ENCODE results near the gene FILIP1. TPM values are rescaled to one million over a fixed set of nuclear protein-coding genes. Genes with fewer than 3 reads are reported as not detected.

Gene FILIP1
- total and polyA plus RNA-seq, 10 of the 15 experiments (the other 5 are each of a cell fraction or from before 2014, with no cell fraction given), result 0.23 to 2.0 (median 0.44) TPM

DNA sequence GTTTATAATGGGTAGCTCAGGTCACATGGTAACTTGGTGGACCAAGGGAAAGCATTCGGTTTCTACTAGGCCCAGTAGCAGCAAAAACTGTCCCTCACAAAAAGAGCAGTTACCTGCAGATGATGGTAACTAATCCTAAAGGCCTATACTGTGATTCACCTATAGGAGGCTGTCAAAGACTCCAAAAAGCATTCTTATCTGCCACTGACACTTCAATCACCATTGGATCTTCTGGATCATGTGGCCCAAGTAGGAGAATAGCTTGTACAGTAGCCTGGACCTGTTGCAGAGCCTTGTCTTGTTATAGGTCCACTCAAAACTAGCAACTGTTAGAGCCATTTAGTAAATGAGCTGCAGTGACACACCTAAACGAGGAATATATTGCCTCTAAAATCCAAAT, 23.2 kb upstream of the FILIP1 start:
- H3K4me1 ChIP-seq (ENCODE audit: control insufficient read depth, insufficient read depth, low read length), result no peaks in the 10 kb centered on the region
- POLR2A ChIA-PET, result no interaction called here
- intact Hi-C loops (cut with micrococcal nuclease; ENCODE audit: unreplicated experiment), result no loop called here
- H3K36me3 ChIP-seq (ENCODE audit: control insufficient read depth in 2 of 2, insufficient read depth in 2 of 2, low read length in 1 of 2), result no peaks in the 10 kb centered on the region
- no peak for ATAC-seq
- no peaks in the 10 kb centered on the region for H3K79me2 ChIP-seq (ENCODE audit: control insufficient read depth, insufficient read depth, low read length)
- no peak overlapping the region for H3K4me3 ChIP-seq
- H3K4me2 ChIP-seq (ENCODE audit: control insufficient read depth, insufficient read depth), result no peak overlapping the region
- H4K20me1 ChIP-seq (ENCODE audit: control insufficient read depth, insufficient read depth), result no peaks in the 10 kb centered on the region
- 5% methylated on average over 2 of the region's 2 CpGs for WGBS (ENCODE audit: insufficient coverage, insufficient replicate concordance, low lambda C conversion rate, missing lambda C conversion rate)
- no peak for TF ChIP-seq RAD21 (IDR thresholded peaks at IDR 0.05; ENCODE audit: insufficient read depth, low read depth, low read length)
- TF ChIP-seq, protein P1, sequence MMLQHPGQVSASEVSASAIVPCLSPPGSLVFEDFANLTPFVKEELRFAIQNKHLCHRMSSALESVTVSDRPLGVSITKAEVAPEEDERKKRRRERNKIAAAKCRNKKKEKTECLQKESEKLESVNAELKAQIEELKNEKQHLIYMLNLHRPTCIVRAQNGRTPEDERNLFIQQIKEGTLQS (IDR thresholded peaks at IDR 0.05; ENCODE audit: borderline replicate concordance, extremely low read depth, low read depth, low read length), result no peak
- TF ChIP-seq SMAD1 (IDR thresholded peaks at IDR 0.05; ENCODE audit: low read depth, partially characterized antibody), result no peak
- no peak for TF ChIP-seq LARP7 (IDR thresholded peaks at IDR 0.05)
- no peak for TF ChIP-seq MTA3 (IDR thresholded peaks at IDR 0.05; ENCODE audit: borderline replicate concordance, low read length)
- TF ChIP-seq, protein P2, sequence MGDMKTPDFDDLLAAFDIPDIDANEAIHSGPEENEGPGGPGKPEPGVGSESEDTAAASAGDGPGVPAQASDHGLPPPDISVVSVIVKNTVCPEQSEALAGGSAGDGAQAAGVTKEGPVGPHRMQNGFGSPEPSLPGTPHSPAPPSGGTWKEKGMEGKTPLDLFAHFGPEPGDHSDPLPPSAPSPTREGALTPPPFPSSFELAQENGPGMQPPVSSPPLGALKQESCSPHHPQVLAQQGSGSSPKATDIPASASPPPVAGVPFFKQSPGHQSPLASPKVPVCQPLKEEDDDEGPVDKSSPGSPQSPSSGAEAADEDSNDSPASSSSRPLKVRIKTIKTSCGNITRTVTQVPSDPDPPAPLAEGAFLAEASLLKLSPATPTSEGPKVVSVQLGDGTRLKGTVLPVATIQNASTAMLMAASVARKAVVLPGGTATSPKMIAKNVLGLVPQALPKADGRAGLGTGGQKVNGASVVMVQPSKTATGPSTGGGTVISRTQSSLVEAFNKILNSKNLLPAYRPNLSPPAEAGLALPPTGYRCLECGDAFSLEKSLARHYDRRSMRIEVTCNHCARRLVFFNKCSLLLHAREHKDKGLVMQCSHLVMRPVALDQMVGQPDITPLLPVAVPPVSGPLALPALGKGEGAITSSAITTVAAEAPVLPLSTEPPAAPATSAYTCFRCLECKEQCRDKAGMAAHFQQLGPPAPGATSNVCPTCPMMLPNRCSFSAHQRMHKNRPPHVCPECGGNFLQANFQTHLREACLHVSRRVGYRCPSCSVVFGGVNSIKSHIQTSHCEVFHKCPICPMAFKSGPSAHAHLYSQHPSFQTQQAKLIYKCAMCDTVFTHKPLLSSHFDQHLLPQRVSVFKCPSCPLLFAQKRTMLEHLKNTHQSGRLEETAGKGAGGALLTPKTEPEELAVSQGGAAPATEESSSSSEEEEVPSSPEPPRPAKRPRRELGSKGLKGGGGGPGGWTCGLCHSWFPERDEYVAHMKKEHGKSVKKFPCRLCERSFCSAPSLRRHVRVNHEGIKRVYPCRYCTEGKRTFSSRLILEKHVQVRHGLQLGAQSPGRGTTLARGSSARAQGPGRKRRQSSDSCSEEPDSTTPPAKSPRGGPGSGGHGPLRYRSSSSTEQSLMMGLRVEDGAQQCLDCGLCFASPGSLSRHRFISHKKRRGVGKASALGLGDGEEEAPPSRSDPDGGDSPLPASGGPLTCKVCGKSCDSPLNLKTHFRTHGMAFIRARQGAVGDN (IDR thresholded peaks at IDR 0.05), result no peak
- no peak for TF ChIP-seq CHD4 (IDR thresholded peaks at IDR 0.05)
- no peak for TF ChIP-seq SREBF2 (IDR thresholded peaks at IDR 0.05; ENCODE audit: low read length)
- no peak for TF ChIP-seq IRF4 (IDR thresholded peaks at IDR 0.05; ENCODE audit: low read depth, low read length)
- no peak for TF ChIP-seq POLR2A (IDR thresholded peaks at IDR 0.05; ENCODE audit: low read depth, low read length)
- TF ChIP-seq PML (IDR thresholded peaks at IDR 0.05; ENCODE audit: low read length), result no peak
- no peak for TF ChIP-seq ZNF24 (IDR thresholded peaks at IDR 0.05)
- TF ChIP-seq, protein P3, sequence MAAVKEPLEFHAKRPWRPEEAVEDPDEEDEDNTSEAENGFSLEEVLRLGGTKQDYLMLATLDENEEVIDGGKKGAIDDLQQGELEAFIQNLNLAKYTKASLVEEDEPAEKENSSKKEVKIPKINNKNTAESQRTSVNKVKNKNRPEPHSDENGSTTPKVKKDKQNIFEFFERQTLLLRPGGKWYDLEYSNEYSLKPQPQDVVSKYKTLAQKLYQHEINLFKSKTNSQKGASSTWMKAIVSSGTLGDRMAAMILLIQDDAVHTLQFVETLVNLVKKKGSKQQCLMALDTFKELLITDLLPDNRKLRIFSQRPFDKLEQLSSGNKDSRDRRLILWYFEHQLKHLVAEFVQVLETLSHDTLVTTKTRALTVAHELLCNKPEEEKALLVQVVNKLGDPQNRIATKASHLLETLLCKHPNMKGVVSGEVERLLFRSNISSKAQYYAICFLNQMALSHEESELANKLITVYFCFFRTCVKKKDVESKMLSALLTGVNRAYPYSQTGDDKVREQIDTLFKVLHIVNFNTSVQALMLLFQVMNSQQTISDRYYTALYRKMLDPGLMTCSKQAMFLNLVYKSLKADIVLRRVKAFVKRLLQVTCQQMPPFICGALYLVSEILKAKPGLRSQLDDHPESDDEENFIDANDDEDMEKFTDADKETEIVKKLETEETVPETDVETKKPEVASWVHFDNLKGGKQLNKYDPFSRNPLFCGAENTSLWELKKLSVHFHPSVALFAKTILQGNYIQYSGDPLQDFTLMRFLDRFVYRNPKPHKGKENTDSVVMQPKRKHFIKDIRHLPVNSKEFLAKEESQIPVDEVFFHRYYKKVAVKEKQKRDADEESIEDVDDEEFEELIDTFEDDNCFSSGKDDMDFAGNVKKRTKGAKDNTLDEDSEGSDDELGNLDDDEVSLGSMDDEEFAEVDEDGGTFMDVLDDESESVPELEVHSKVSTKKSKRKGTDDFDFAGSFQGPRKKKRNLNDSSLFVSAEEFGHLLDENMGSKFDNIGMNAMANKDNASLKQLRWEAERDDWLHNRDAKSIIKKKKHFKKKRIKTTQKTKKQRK (IDR thresholded peaks at IDR 0.05; ENCODE audit: low read depth, low read length), result no peak
- no peak for TF ChIP-seq KLF5 (IDR thresholded peaks at IDR 0.05; ENCODE audit: partially characterized antibody)
- no peak for TF ChIP-seq MYB (IDR thresholded peaks at IDR 0.05; ENCODE audit: borderline replicate concordance, low read depth, low read length)
- no peak for TF ChIP-seq CBFB (IDR thresholded peaks at IDR 0.05; ENCODE audit: low read depth)
- in situ Hi-C loops (cut with MboI), result loop anchor here (5.0 kb wide), 1 partner anchor 219 kb away; no protein-coding TSS in a partner anchor
- no peak overlapping the region for H3K9ac ChIP-seq (ENCODE audit: control insufficient read depth, insufficient read depth, low read length)
- SMC1A ChIA-PET (ENCODE audit: uncharacterized antibody, unreplicated experiment), result interaction anchor here (1.1 to 1.9 kb wide), 3 partner anchors 26 to 177 kb away, joined by 3 to 4 read pairs (median 3); no protein-coding TSS in a partner anchor
- no peak for FAIRE-seq
- H3K9me3 ChIP-seq (replicated peaks; ENCODE audit: control insufficient read depth, insufficient read depth, low read length), result no peaks in the 10 kb centered on the region
- RAD21 ChIA-PET (ENCODE audit: unreplicated experiment), result interaction anchor here (1.2 kb wide), 1 partner anchor 71 kb away, joined by 3 read pairs; no protein-coding TSS in a partner anchor
- H3K27me3 ChIP-seq (replicated peaks in 1 of 2; ENCODE audit: control insufficient read depth in 2 of 2, insufficient read depth in 2 of 2, low read length in 1 of 2), result no peaks in the 10 kb centered on the region
- CTCF ChIA-PET, result no interaction called here
- H3K27ac ChIP-seq (ENCODE audit: control insufficient read depth, insufficient read depth), result no peak overlapping the region
- no peak overlapping the region for H2AFZ ChIP-seq (ENCODE audit: control insufficient read depth, low read depth, low read length)
- no peak for DNase-seq (ENCODE audit: low read depth, low spot score)
- BruUV-seq (replicated peaks), result no TSS peak

Data from GM12878 (cell line).